RCC 7860 (cell line): ENCODE data around the gene LIMS2.

Experiments
- DNase-seq: peaks from one replicate; pipeline ENCODE4 v3.0.0-alpha.2; 2015; ENCODE audit warnings: low spot score
- FAIRE-seq: peaks from 2 replicates; lab custom pipeline; 2012; peaks lifted over from hg19 to GRCh38; lab: Jason Lieb, UNC

The LIMS2 gene

GRCh38 chr2:127701651-127702394, 26.5 kb upstream of the LIMS2 start:
- DNase-seq (peak; percentile 57), FAIRE-seq (no peak)

- DNase-seq = peak; percentile 88
- no peak for FAIRE-seq
Measured at GRCh38 chr2:127701193-127701650, 25.9 kb upstream of the LIMS2 start, which contains the start of gene SFT2D3. TSS of gene SFT2D3 (plus strand) at chr2:127701497. CDS start at chr2:127701529, 32 bp downstream.

- FAIRE-seq (peak; percentile 74), DNase-seq (peak; percentile 93)
Measured at GRCh38 chr2:127700527-127701192, 25.3 kb upstream of the LIMS2 start.

- DNase-seq (no peak), FAIRE-seq (no peak)
Measured at GRCh38 chr2:127698553-127699355, 23.4 kb upstream of the LIMS2 start.

- DNase-seq (no peak), FAIRE-seq (no peak)
Measured at GRCh38 chr2:127697482-127698180, 22.3 kb upstream of the LIMS2 start.

- peak; percentile 93 for FAIRE-seq
- DNase-seq = peak; percentile 96
Measured at GRCh38 chr2:127695491-127696472, 20.5 kb upstream of the LIMS2 start.

- no peak for DNase-seq
- no peak for FAIRE-seq
Measured at GRCh38 chr2:127694986-127695385, 19.7 kb upstream of the LIMS2 start.

GRCh38 chr2:127690696-127691095, 15.4 kb upstream of the LIMS2 start:
- FAIRE-seq = no peak
- DNase-seq = no peak

- no peak for DNase-seq
- no peak for FAIRE-seq
Measured at GRCh38 chr2:127688405-127688804, 13.1 kb upstream of the LIMS2 start.

- FAIRE-seq (no peak), DNase-seq (no peak)
Measured at GRCh38 chr2:127685410-127686080, 10.2 kb upstream of the LIMS2 start.

- DNase-seq (no peak), FAIRE-seq (no peak)
Measured at GRCh38 chr2:127683757-127684156, 8.4 kb upstream of the LIMS2 start.

- DNase-seq (no peak), FAIRE-seq (no peak)
Measured at GRCh38 chr2:127683056-127683455, 7.7 kb upstream of the LIMS2 start.

GRCh38 chr2:127681976-127682857, 6.9 kb upstream of the LIMS2 start:
- DNase-seq (no peak), FAIRE-seq (no peak)

GRCh38 chr2:127681288-127681804, 6.0 kb upstream of the LIMS2 start:
- no peak for DNase-seq
- FAIRE-seq = no peak

- FAIRE-seq (no peak), DNase-seq (no peak)
Measured at GRCh38 chr2:127680706-127681287, 5.5 kb upstream of the LIMS2 start.

GRCh38 chr2:127679680-127680361, 4.5 kb upstream of the LIMS2 start:
- no peak for DNase-seq
- FAIRE-seq = no peak

- no peak for DNase-seq
- no peak for FAIRE-seq
Measured at GRCh38 chr2:127678991-127679390, 3.7 kb upstream of the LIMS2 start.
